Esophagus muscularis mucosa (tissue), 4 donors: ENCODE results near the gene ABCA1. TPM values are rescaled to one million over a fixed set of nuclear protein-coding genes. Genes with fewer than 3 reads are reported as not detected.
"Not testable (repeated sequence)": the region's sequence is repeated elsewhere in the genome, so short reads cannot be mapped to it uniquely, and the experiment has no call there.

ENCODE experiments used
- DNase-seq: peaks from one replicate; pipeline ENCODE4 v3.0.0-alpha.2; 2017; ENCODE audit errors: extremely low spot score
- H3K27ac ChIP-seq, 4 donors: fragments of 200-600 bp; sonication (generic); replicated peaks in 1 of 4; 1 replicate in 3 of 4; 2 replicates in 1 of 4; pipeline ENCODE4 v1.5.1; 2016 to 2019; ENCODE audit warnings: mild to moderate bottlenecking in 1 of 4
- H3K27me3 ChIP-seq, 4 donors: fragments of 200-600 bp; sonication (generic); one replicate each; pipeline versions ENCODE4 v1.5.1 to v1.6.0; 2016 to 2019
- H3K36me3 ChIP-seq, 4 donors: fragments of 200-600 bp; sonication (generic); one replicate each; pipeline ENCODE4 v1.5.1; 2016 to 2019
- H3K4me1 ChIP-seq, 4 donors: fragments of 200-600 bp; sonication (generic); one replicate each; pipeline ENCODE4 v1.5.1; 2016 to 2019
- H3K4me3 ChIP-seq, 4 donors: fragments of 200-600 bp; sonication (generic); 1 replicate in 2 of 4; 2 replicates in 2 of 4; pipeline ENCODE4 v1.5.1; 2016 to 2019; ENCODE audit warnings: mild to moderate bottlenecking in 4 of 4, moderate library complexity in 1 of 4
- H3K9me3 ChIP-seq, 4 donors: fragments of 200-600 bp; sonication (generic); 1 replicate in 3 of 4; 2 replicates in 1 of 4; pipeline ENCODE4 v1.5.1; 2016 to 2019
- EP300 ChIP-seq: sonication (generic); formaldehyde crosslinking; IDR thresholded peaks from one replicate; pipeline ENCODE4 v1.6.1; 2017; ENCODE audit warnings: antibody characterized with exemption
- POLR2A ChIP-seq: fragments of 450-650 bp; IDR thresholded peaks from one replicate; pipeline ENCODE4 v1.6.1; 2017; ENCODE audit warnings: antibody characterized with exemption, moderate library complexity, mild to moderate bottlenecking, low read depth
- POLR2AphosphoS5 ChIP-seq, 2 donors: sonication (generic); formaldehyde crosslinking; IDR thresholded peaks; one replicate each; pipeline ENCODE4 v1.6.1; 2017; ENCODE audit warnings: antibody characterized with exemption in 2 of 2
- whole genome bisulfite sequencing: methylation state at CpG from one replicate; pipeline ENCODE4 v1.1.5; 2018; 5-methylcytosine and 5-hydroxymethylcytosine counted together
- intact Hi-C: fragments of 100-400 bp; cut with DNase I; formaldehyde crosslinking; loops from one replicate; pipeline ENCODE4 v1.15.1; 2023
- total RNA-seq, 4 donors: library from RNA; depleted of rRNA; stranded (reverse); fragments of >200 nt; gene quantifications; one replicate each; pipeline versions ENCODE4 v1.1.0 to v1.2.1, GENCODE V29; 2016
- TF ChIP-seq, protein P1 (sequence below), 3 experiments: fragments of 200-600 bp in 2 of 3; fragments of 450-650 bp in 1 of 3; sonication (generic) in 2 of 3; IDR thresholded peaks; one replicate each; pipeline ENCODE4 v1.5.1; 2017 to 2019; ENCODE audit warnings: antibody characterized with exemption in 3 of 3, mild to moderate bottlenecking in 2 of 3, moderate library complexity in 1 of 3

ABCA1 gene
- total RNA-seq, 4 donors from 2014 or later = 47.8 to 73.9 (median 54.7) TPM

DNA sequence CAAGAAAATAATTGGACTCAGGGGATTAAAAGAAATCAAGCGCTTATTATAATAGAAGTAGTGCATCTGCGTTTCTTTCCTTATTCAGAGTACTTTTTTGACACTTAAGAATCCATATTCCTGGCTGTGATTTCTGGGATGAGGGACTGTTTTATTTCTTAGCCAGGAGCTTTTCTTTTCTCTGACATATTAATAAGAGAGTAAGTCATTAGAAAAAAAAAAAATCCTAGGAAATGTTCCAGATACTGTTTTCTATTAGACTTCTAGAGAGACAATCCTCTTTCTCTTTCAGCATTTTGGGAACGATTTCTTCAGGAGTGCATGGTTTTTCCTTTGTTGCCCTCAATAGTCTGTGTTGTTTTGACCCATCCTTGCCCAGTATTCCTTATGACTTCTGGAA is 8.3 kb upstream of the ABCA1 start:
- Histone ChIP-seq H3K36me3 (no peaks in the 10 kb centered on the region), H3K27me3 (no peaks in the 10 kb centered on the region), H3K4me3 (no peak overlapping the region), H3K9me3 (no peaks in the 10 kb centered on the region), H3K27ac (peak overlapping the region in 2 of 4 donors; percentile 22 to 28), H3K4me1 (peaks cover 0 to 16% (median 14%) of the 10 kb centered on the region in 4 donors)
- no peak for DNase-seq
- intact Hi-C loops = no loop called here
- WGBS = 35% methylated on average over 3 of the region's 3 CpGs
- TF ChIP-seq EP300 = no peak
- no peak for TF ChIP-seq POLR2A
- TF ChIP-seq, protein P1, sequence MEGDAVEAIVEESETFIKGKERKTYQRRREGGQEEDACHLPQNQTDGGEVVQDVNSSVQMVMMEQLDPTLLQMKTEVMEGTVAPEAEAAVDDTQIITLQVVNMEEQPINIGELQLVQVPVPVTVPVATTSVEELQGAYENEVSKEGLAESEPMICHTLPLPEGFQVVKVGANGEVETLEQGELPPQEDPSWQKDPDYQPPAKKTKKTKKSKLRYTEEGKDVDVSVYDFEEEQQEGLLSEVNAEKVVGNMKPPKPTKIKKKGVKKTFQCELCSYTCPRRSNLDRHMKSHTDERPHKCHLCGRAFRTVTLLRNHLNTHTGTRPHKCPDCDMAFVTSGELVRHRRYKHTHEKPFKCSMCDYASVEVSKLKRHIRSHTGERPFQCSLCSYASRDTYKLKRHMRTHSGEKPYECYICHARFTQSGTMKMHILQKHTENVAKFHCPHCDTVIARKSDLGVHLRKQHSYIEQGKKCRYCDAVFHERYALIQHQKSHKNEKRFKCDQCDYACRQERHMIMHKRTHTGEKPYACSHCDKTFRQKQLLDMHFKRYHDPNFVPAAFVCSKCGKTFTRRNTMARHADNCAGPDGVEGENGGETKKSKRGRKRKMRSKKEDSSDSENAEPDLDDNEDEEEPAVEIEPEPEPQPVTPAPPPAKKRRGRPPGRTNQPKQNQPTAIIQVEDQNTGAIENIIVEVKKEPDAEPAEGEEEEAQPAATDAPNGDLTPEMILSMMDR (IDR thresholded peaks at IDR 0.05) = no peak
- TF ChIP-seq POLR2AphosphoS5 (IDR thresholded peaks at IDR 0.05) = no peak

DNA sequence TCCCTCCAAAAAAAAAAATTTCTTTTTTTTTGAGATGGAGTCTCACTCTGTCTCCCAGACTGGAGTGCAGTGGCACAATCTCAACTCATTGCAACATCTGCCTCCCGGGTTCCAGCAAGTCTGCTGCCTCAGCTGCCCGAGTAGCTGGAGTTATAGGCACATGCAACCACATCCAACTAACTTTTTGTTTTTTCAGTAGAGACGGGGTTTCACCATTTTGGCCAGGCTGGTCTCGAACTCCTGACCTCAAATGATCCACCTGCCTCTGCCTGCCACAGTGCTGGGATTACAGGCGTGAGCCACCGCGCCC is 7.5 kb upstream of the ABCA1 start:
- intact Hi-C loops, H3K9me3 ChIP-seq, H3K4me3 ChIP-seq, DNase-seq, H3K27me3 ChIP-seq, H3K36me3 ChIP-seq: not testable (repeated sequence)
- Histone ChIP-seq H3K27ac (peak overlapping the region in 3 of 4 donors; percentile 22 to 40 (median 28)), H3K4me1 (peaks cover 0 to 16% (median 14%) of the 10 kb centered on the region in 4 donors)
- 70% methylated on average over 7 of the region's 7 CpGs for WGBS

DNA sequence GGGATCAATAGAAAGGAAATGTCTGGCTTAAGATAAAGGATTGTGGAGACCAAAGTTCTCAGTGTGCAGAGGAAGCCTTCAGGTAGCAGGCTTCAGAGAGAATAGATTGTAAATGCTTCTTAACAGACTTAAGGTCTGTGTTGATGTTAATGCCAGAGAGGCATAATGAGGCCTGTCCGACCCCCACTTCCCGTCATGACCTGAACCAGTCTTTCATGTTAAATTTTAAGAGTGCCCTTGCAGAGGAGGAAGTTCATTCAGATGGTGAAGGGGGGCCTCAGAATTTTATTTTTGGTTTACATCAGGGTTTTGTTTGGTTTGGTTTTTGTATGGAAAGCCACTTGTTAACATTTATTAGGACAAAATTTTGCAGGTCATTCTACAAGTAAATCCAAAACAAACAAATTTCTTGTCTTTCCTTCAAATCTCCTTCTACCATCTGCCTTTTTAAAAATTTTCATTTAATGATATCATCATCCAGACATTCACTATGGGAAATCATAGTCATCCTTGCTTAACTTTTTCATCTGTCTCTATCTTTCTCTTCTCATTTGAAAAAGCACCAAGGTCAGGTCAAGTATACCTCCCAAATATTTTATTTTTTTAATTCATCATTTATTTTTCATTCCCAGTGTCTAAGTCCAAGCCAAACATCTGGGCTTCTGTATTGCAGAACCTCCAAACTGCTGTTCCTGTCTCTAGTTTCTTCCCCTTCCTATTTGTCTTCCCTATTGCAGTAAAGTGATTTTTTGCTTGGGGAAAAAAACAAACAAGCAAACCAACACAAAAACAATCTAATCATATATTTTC is 6.9 kb upstream of the ABCA1 start:
- H3K9me3 ChIP-seq = no peaks in the 10 kb centered on the region
- peak overlapping the region in 3 of 4 donors; percentile 22 to 40 (median 28) for H3K27ac ChIP-seq
- intact Hi-C loops = no loop called here
- no peak overlapping the region for H3K4me3 ChIP-seq
- H3K4me1 ChIP-seq = peaks cover 0 to 16% (median 14%) of the 10 kb centered on the region in 4 donors
- H3K27me3 ChIP-seq = no peaks in the 10 kb centered on the region
- TF ChIP-seq, protein P1 (IDR thresholded peaks at IDR 0.05) = no peak
- TF ChIP-seq POLR2AphosphoS5 (IDR thresholded peaks at IDR 0.05) = no peak
- no peak for TF ChIP-seq POLR2A
- no peak for TF ChIP-seq EP300
- H3K36me3 ChIP-seq = no peaks in the 10 kb centered on the region
- WGBS = 57% methylated on average over 2 of the region's 2 CpGs
- DNase-seq = no peak

DNA sequence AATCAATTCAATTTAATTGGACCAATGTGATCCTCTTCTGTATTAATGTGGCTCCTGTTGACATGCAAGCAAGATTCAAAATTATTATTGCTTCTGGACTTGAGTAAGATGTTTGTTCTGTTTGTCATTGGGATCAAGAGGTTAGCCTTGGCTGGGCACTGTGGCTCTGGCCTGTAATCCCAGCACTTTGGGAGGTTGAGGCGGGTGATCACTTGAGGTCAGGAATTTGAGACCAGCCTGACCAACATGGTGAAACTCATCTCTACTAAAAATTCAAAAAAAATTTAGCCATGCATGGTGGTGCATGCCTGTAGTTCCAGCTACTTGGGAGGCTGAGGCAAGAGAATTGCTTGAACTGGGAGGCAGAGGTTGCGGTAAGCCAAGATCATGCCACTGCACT is 5.1 kb upstream of the ABCA1 start:
- H3K4me3 ChIP-seq, H3K36me3 ChIP-seq, H3K27me3 ChIP-seq, H3K27ac ChIP-seq, intact Hi-C loops, H3K9me3 ChIP-seq: not testable (repeated sequence)
- peak; percentile 47 for DNase-seq
- WGBS = 92% methylated on average over 2 of the region's 2 CpGs
- peaks cover 5 to 26% (median 22%) of the 10 kb centered on the region in 4 donors for H3K4me1 ChIP-seq

DNA sequence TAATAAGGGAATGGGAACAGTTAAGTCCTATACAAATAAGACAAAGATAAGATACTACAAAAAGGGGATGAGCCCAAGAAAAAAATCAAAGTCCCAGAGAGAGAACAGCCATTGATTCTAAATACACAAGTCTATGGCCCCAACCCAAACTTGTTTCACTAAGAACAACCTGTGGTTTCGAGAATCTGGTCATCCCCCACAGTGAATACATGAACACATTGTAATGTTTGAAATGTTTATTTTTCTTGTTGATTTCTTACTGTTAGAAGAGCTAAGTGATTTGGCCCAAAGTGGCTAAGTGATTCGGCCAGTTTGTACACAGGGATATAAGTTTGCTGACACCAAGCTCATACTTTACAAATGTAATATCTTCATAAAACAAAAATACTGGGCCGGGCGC is 3.3 kb upstream of the ABCA1 start:
- no peaks in the 10 kb centered on the region for H3K9me3 ChIP-seq
- no peaks in the 10 kb centered on the region for H3K27me3 ChIP-seq
- 82% methylated on average over 4 of the region's 4 CpGs for WGBS
- TF ChIP-seq POLR2AphosphoS5 (IDR thresholded peaks at IDR 0.05) = no peak
- TF ChIP-seq, protein P1 (IDR thresholded peaks at IDR 0.05) = no peak
- no peak for TF ChIP-seq EP300
- TF ChIP-seq POLR2A = no peak
- H3K27ac ChIP-seq = no peak overlapping the region
- H3K4me3 ChIP-seq = no peak overlapping the region
- intact Hi-C loops = no loop called here
- H3K36me3 ChIP-seq = no peaks in the 10 kb centered on the region
- DNase-seq = no peak
- peaks cover 5 to 21% (median 18%) of the 10 kb centered on the region in 4 donors for H3K4me1 ChIP-seq
